Measurements from ENCODE around the gene ZBTB20. TPM values are rescaled to one million over a fixed set of nuclear protein-coding genes. Genes with fewer than 3 reads are reported as not detected.

Gene ZBTB20
- polyA plus RNA-seq, 3 donors, result 1.3 to 3.2 (median 2.0) TPM

DNA sequence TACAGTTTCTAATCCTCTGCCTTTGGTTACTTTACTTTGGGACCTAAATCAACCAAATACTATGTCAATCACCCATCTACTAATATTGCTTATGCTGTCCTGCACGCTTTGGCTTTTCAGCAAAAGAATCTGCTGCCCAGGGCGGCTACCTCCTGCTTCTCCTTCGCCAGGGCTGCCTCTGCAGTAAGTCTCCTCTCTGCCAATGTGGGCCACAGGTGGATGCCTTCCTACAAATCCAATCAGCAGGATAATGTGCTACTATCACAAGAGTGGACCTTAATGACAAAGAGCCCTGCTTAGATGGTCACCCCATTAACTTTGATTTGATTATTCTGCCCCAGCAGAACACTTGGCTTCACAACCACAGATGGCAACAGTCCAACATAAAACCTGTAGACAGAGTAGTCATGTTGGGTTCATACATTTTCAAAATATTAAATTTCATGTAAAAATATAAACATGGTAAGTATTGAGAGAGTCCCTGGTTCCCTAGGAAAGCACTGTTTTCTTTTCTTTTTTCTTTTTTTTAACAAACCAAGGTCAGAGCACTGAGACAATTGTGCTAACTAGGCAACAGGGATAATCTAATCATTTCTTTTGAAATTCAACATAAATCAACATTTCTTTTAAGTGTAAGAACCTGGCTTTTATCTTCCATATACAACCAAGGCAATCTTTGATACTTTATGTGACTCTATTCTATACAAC lies 298.3 kb downstream of the ZBTB20 start:
- Histone ChIP-seq H4K20me1 (ENCODE audit: insufficient read depth, low read length) (no peaks in the 10 kb centered on the region), H3K4me2 (replicated peaks; ENCODE audit: extremely low read depth, low read length, poor library complexity, severe bottlenecking) (no peak overlapping the region), H3K9ac (ENCODE audit: insufficient read depth, low read length, poor library complexity, severe bottlenecking) (no peak overlapping the region), H3K9me3 (replicated peaks in 1 of 2; ENCODE audit: control insufficient read depth in 1 of 2, insufficient read depth in 1 of 2, low read length in 2 of 2) (no peaks in the 10 kb centered on the region), H3K4me1 (ENCODE audit: control insufficient read depth in 1 of 2, insufficient read depth in 2 of 2, low read length in 2 of 2) (no peaks in the 10 kb centered on the region), H2AFZ (ENCODE audit: insufficient read depth, low read depth, low read length, poor library complexity, severe bottlenecking) (no peak overlapping the region), H3K27ac (ENCODE audit: low read depth in 1 of 2, low read length in 2 of 2) (no peak overlapping the region), H3K79me2 (ENCODE audit: insufficient read depth, low read length) (no peaks in the 10 kb centered on the region), H3K27me3 (ENCODE audit: control insufficient read depth in 2 of 2, insufficient read depth in 2 of 2, low read length in 2 of 2) (no peaks in the 10 kb centered on the region), H3K4me3 (replicated peaks in 1 of 3; ENCODE audit: low read depth in 2 of 3, low read length in 3 of 3) (no peak overlapping the region), H3K36me3 (replicated peaks in 1 of 2; ENCODE audit: control insufficient read depth in 1 of 2, insufficient read depth in 2 of 2, low read length in 2 of 2) (no peaks in the 10 kb centered on the region)
- TF ChIP-seq, protein P1, sequence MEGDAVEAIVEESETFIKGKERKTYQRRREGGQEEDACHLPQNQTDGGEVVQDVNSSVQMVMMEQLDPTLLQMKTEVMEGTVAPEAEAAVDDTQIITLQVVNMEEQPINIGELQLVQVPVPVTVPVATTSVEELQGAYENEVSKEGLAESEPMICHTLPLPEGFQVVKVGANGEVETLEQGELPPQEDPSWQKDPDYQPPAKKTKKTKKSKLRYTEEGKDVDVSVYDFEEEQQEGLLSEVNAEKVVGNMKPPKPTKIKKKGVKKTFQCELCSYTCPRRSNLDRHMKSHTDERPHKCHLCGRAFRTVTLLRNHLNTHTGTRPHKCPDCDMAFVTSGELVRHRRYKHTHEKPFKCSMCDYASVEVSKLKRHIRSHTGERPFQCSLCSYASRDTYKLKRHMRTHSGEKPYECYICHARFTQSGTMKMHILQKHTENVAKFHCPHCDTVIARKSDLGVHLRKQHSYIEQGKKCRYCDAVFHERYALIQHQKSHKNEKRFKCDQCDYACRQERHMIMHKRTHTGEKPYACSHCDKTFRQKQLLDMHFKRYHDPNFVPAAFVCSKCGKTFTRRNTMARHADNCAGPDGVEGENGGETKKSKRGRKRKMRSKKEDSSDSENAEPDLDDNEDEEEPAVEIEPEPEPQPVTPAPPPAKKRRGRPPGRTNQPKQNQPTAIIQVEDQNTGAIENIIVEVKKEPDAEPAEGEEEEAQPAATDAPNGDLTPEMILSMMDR (IDR thresholded peaks at IDR 0.05), result no peak
- Mint-ChIP-seq H3K4me3 (no peak overlapping the region), H3K9me3 (no peaks in the 10 kb centered on the region), H3K27me3 (ENCODE audit: low read depth in 3 of 3) (no peaks in the 10 kb centered on the region), H3K36me3 (no peaks in the 10 kb centered on the region), H3K4me1 (no peaks in the 10 kb centered on the region), H3K27ac (no peak overlapping the region)
- no peak for DNase-seq
- intact Hi-C loops (cut with micrococcal nuclease), result no loop called here
- WGBS (ENCODE audit: insufficient coverage), result 96% methylated on average over 3 of the region's 3 CpGs

DNA sequence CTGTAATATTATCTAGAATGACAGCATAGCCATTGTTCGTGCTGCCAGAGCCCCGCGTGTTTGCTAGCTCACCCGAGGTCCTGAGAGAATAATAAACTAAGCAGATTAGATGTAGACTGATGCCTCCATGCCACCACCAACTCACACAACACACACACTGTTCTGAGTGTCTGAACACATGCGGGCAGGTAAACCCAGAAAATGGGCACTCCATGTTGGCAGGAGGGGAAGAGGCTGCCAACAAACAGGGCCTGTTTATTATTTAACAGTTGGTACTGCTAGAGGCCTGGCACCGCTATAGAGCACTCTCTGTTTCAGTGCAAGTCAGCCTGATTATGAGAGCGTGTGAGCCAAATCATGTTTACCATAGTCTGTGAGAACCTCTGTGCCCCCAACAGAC lies 299.0 kb downstream of the ZBTB20 start:
- Mint-ChIP-seq H3K9me3 (no peaks in the 10 kb centered on the region), H3K36me3 (no peaks in the 10 kb centered on the region), H3K4me3 (no peak overlapping the region), H3K27ac (no peak overlapping the region), H3K27me3 (ENCODE audit: low read depth in 3 of 3) (no peaks in the 10 kb centered on the region), H3K4me1 (no peaks in the 10 kb centered on the region)
- H3K4me2 ChIP-seq (replicated peaks; ENCODE audit: extremely low read depth, low read length, poor library complexity, severe bottlenecking), result no peak overlapping the region
- H4K20me1 ChIP-seq (ENCODE audit: insufficient read depth, low read length), result no peaks in the 10 kb centered on the region
- no peaks in the 10 kb centered on the region for H3K79me2 ChIP-seq (ENCODE audit: insufficient read depth, low read length)
- DNase-seq, result no peak
- no peaks in the 10 kb centered on the region for H3K4me1 ChIP-seq (ENCODE audit: control insufficient read depth in 1 of 2, insufficient read depth in 2 of 2, low read length in 2 of 2)
- H3K27me3 ChIP-seq (ENCODE audit: control insufficient read depth in 2 of 2, insufficient read depth in 2 of 2, low read length in 2 of 2), result no peaks in the 10 kb centered on the region
- no peak overlapping the region for H3K4me3 ChIP-seq (replicated peaks in 1 of 3; ENCODE audit: low read depth in 2 of 3, low read length in 3 of 3)
- H3K9me3 ChIP-seq (replicated peaks in 1 of 2; ENCODE audit: control insufficient read depth in 1 of 2, insufficient read depth in 1 of 2, low read length in 2 of 2), result no peaks in the 10 kb centered on the region
- TF ChIP-seq, protein P1 (IDR thresholded peaks at IDR 0.05), result no peak
- H2AFZ ChIP-seq (ENCODE audit: insufficient read depth, low read depth, low read length, poor library complexity, severe bottlenecking), result no peak overlapping the region
- 100% methylated on average over 1 of the region's 7 CpGs for WGBS (ENCODE audit: insufficient coverage)
- H3K9ac ChIP-seq (ENCODE audit: insufficient read depth, low read length, poor library complexity, severe bottlenecking), result no peak overlapping the region
- no peak overlapping the region for H3K27ac ChIP-seq (ENCODE audit: low read depth in 1 of 2, low read length in 2 of 2)
- intact Hi-C loops (cut with micrococcal nuclease), result no loop called here
- H3K36me3 ChIP-seq (replicated peaks in 1 of 2; ENCODE audit: control insufficient read depth in 1 of 2, insufficient read depth in 2 of 2, low read length in 2 of 2), result no peaks in the 10 kb centered on the region

Measured in CD14-positive monocyte (primary cell).